IPS-18a (cell line): ENCODE measurements around the gene ASTN2.
"Not testable (repeated sequence)": the region's sequence is repeated elsewhere in the genome, so short reads cannot be mapped to it uniquely, and the experiment has no call there.

Experiments used
- H3K27ac ChIP-seq: one replicate; pipeline ENCODE4 v1.5.1; 2013; ENCODE audit warnings: low read length
- H3K27me3 ChIP-seq: one replicate; pipeline ENCODE4 v1.6.1; 2013; ENCODE audit warnings: mild to moderate bottlenecking, low read length; ENCODE audit not compliant: control insufficient read depth, insufficient read depth
- H3K36me3 ChIP-seq: one replicate; pipeline ENCODE4 v1.6.1; 2013; ENCODE audit warnings: low read depth, low read length; ENCODE audit not compliant: control insufficient read depth
- H3K4me1 ChIP-seq: one replicate; pipeline ENCODE4 v1.6.1; 2013; ENCODE audit warnings: low read depth, low read length; ENCODE audit not compliant: control insufficient read depth
- H3K4me3 ChIP-seq: one replicate; pipeline ENCODE4 v1.5.1; 2013; ENCODE audit warnings: low read length
- H3K9ac ChIP-seq: one replicate; pipeline ENCODE4 v1.6.1; 2013; ENCODE audit warnings: mild to moderate bottlenecking, low read length, moderate library complexity
- H3K9me3 ChIP-seq: one replicate; pipeline ENCODE4 v1.6.1; 2013; ENCODE audit warnings: low read depth, low read length; ENCODE audit not compliant: control insufficient read depth

Gene ASTN2

GRCh38 chr9:116837018-116837989 lies 577.6 kb downstream of the ASTN2 start:
- H3K9ac ChIP-seq: no peak overlapping the region

DNA sequence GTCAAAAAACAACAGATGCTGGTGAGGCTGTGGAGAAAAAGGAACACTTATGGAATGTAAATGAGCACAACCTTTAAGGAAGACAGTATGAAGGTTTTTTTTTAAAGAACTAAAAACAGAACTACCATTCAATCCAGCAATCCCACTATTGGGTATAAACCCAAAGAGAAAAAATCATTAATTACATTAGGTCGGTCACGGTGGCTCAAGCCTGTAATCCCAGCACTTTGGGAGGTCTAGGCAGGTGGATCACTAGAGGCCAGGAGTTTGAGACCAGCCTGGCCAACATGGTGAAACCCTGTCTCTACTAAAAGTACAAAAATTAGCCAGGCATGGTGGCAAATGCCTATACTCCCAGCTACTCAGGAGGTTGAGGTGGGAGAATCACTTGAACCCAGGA lies 584.5 kb downstream of the ASTN2 start:
- H3K36me3 ChIP-seq, H3K27ac ChIP-seq, H3K4me1 ChIP-seq, H3K9me3 ChIP-seq, H3K4me3 ChIP-seq, H3K9ac ChIP-seq, H3K27me3 ChIP-seq: not testable (repeated sequence)

More at GRCh38 chr9:116837018-116837989, 577.6 kb downstream of the ASTN2 start:
- Histone ChIP-seq H3K36me3 (no peaks in the 10 kb centered on the region), H3K4me1 (peaks cover 31% of the 10 kb centered on the region), H3K4me3 (peak overlapping the region; percentile 6), H3K9me3 (no peaks in the 10 kb centered on the region), H3K27ac (no peak overlapping the region), H3K27me3 (no peaks in the 10 kb centered on the region)

GRCh38 chr9:116821633-116822229 lies 593.1 kb downstream of the ASTN2 start:
- H3K4me1 ChIP-seq: no peaks in the 10 kb centered on the region
- H3K4me3 ChIP-seq: no peak overlapping the region
- no peaks in the 10 kb centered on the region for H3K27me3 ChIP-seq
- no peaks in the 10 kb centered on the region for H3K9me3 ChIP-seq
- no peak overlapping the region for H3K9ac ChIP-seq
- no peak overlapping the region for H3K27ac ChIP-seq
- H3K36me3 ChIP-seq: no peaks in the 10 kb centered on the region

- Histone ChIP-seq H3K27ac (no peak overlapping the region), H3K4me1 (no peaks in the 10 kb centered on the region), H3K9me3 (no peaks in the 10 kb centered on the region), H3K27me3 (no peaks in the 10 kb centered on the region), H3K9ac (no peak overlapping the region), H3K4me3 (no peak overlapping the region), H3K36me3 (no peaks in the 10 kb centered on the region)
These were observed 595.7 kb downstream of the ASTN2 start for GRCh38 chr9:116819116-116819515.

DNA sequence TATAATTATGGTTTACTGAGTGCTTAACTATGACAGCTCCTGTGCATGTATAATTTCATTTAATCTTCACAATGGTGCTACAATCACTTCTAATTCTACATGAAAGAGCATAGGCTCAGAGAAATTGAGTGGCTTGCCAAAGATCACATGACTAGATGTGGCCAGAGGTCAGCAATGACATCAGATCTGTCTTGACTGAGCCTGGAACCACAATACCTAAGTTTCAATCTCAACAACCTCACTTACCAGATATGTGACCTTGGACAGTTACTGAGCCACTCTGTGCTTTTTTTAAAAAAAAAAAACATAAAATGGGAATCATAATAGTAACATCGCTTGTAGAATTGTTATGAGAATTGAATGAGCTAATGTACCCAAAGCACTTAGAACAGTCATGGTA lies 597.1 kb downstream of the ASTN2 start:
- Histone ChIP-seq H3K27me3 (no peaks in the 10 kb centered on the region), H3K9me3 (no peaks in the 10 kb centered on the region), H3K9ac (no peak overlapping the region), H3K4me3 (no peak overlapping the region), H3K27ac (no peak overlapping the region), H3K36me3 (no peaks in the 10 kb centered on the region), H3K4me1 (no peaks in the 10 kb centered on the region)

- Histone ChIP-seq H3K4me3 (no peak overlapping the region), H3K36me3 (no peaks in the 10 kb centered on the region), H3K9ac (no peak overlapping the region), H3K4me1 (no peaks in the 10 kb centered on the region), H3K9me3 (no peaks in the 10 kb centered on the region), H3K27me3 (no peaks in the 10 kb centered on the region), H3K27ac (no peak overlapping the region)
These were observed 598.4 kb downstream of the ASTN2 start for GRCh38 chr9:116816484-116816883.

DNA sequence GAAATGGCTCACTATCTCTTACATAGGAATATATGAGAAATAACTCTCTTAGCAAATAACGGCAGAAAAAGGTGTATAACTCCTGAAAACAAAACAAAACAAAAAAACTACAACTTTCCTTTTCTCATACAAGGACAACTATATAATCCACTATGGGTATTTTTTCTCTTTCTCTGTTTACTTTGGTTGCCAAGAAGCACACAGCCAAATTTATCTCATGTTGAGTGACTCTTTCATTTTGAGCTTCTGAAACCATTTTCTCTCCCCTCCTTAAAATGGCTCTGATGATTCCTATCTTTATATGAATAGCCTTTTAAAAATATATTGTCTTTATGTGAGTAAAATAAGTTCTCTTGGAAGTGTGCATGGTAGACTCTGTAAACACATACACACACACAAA lies 599.0 kb downstream of the ASTN2 start:
- H3K9me3 ChIP-seq: no peaks in the 10 kb centered on the region
- no peaks in the 10 kb centered on the region for H3K36me3 ChIP-seq
- H3K4me3 ChIP-seq: no peak overlapping the region
- no peaks in the 10 kb centered on the region for H3K27me3 ChIP-seq
- H3K4me1 ChIP-seq: no peaks in the 10 kb centered on the region
- no peak overlapping the region for H3K9ac ChIP-seq
- H3K27ac ChIP-seq: no peak overlapping the region

GRCh38 chr9:116813031-116813300 lies 601.9 kb downstream of the ASTN2 start:
- H3K9me3 ChIP-seq: no peaks in the 10 kb centered on the region
- H3K4me3 ChIP-seq: no peak overlapping the region
- H3K27me3 ChIP-seq: no peaks in the 10 kb centered on the region
- H3K9ac ChIP-seq: no peak overlapping the region
- H3K27ac ChIP-seq: no peak overlapping the region
- H3K36me3 ChIP-seq: no peaks in the 10 kb centered on the region
- no peaks in the 10 kb centered on the region for H3K4me1 ChIP-seq

DNA sequence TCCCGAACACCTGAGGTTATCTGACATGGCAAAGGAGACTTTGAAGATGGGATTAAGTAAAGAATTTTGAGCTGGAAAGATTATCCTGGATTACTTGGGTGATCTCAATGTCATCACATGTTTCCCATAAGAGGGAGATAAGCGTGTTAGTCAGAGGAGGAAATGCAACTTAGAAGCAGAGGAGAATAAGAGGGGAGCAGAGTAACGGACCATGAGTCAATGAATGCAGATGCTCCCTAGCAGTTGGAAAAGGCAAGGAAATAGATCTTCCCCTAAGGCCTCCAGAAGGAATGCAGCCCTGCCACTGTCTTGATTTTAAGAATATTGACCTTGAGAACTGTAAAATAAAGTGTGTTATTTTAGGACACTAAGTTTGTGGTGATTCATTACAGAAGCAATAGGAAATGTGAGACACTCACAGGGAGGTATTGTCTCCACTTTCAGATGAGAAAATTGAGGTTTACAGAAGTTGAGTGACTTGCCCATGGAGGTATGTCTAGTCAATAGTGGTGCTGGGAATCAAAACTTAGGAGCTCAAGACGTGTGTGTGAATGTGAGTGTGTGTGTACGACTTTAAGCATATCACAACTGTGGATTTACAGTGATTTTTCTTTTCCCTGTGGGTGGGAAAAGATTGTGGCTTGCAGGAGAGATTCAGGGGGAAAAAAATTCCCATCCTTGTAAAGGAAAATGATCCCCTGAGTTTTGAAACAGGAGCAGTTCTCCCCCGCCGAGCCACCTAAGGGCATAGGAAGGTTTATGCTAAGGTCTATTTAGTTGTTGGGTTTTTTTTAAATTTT lies 602.4 kb downstream of the ASTN2 start:
- Histone ChIP-seq H3K4me1 (no peaks in the 10 kb centered on the region), H3K27me3 (no peaks in the 10 kb centered on the region), H3K9me3 (no peaks in the 10 kb centered on the region), H3K9ac (no peak overlapping the region), H3K4me3 (no peak overlapping the region), H3K27ac (no peak overlapping the region), H3K36me3 (no peaks in the 10 kb centered on the region)

- no peak overlapping the region for H3K9ac ChIP-seq
- H3K4me3 ChIP-seq: no peak overlapping the region
- H3K9me3 ChIP-seq: no peaks in the 10 kb centered on the region
- no peaks in the 10 kb centered on the region for H3K27me3 ChIP-seq
- no peak overlapping the region for H3K27ac ChIP-seq
- no peaks in the 10 kb centered on the region for H3K4me1 ChIP-seq
- H3K36me3 ChIP-seq: no peaks in the 10 kb centered on the region
These were observed 605.2 kb downstream of the ASTN2 start for GRCh38 chr9:116809656-116810055.

DNA sequence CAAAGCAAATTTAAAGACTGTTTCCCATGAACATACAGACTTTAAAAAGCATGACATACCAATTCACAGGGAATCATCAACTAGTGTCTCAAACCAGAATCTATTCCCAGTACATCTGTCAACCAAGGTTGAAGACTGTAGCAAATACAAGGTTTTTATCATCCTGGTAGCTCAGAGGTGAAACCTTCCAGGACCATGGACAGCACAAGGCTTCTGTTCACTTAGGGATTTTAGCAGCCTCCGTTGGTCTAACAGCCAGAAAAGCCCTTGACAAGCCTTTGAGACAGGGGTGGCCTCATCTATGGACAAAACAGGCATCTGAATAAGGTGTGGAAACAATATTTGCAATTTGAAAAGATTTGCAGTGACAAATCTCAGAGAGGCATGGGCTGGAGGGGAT lies 608.8 kb downstream of the ASTN2 start:
- Histone ChIP-seq H3K9ac (no peak overlapping the region), H3K27ac (no peak overlapping the region), H3K9me3 (no peaks in the 10 kb centered on the region), H3K4me1 (peaks cover 1% of the 10 kb centered on the region), H3K4me3 (no peak overlapping the region), H3K27me3 (no peaks in the 10 kb centered on the region), H3K36me3 (no peaks in the 10 kb centered on the region)
